ENCODE data around the gene AADACL4. TPM values are rescaled to one million over a fixed set of nuclear protein-coding genes. Genes with fewer than 3 reads are reported as not detected.

AADACL4 gene
- total and polyA plus RNA-seq, 2 donors (not counting 1 experiment from before 2014, with no cell fraction given): not detected

DNA sequence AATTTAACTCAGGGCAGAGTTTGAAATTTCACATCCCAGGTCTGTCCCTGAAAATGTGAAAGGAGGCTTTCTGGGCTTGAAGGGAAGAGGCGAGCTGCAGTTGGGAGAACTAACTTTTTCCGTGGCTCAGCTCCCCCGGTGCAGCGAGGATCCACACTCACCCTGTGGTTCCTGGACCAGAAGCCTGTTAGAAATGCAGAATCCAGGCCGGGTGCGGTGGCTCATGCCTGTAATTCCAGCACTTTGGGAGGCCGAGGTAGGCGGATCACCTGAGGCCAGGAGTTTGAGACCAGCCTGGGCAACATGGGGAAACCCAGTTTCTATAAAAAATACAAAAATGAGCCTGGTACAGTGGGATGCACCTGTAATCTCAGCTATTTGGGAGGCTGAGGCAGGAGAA lies 23.0 kb upstream of the AADACL4 start:
- H4K20me1 ChIP-seq (ENCODE audit: control insufficient read depth, insufficient read depth, low read length, poor library complexity, severe bottlenecking): no peaks in the 10 kb centered on the region
- no peak overlapping the region for H3K4me3 ChIP-seq (ENCODE audit: control extremely low read depth in 1 of 5, extremely low read depth in 1 of 5, insufficient read depth in 1 of 5, low read depth in 2 of 5, low read length in 4 of 5)
- no peak overlapping the region for H3K27ac ChIP-seq (ENCODE audit: low read length in 2 of 2)
- intact Hi-C loops (cut with micrococcal nuclease): loop anchor here (1.0 kb wide), 2 partner anchors 307 to 349 kb away; no protein-coding TSS in a partner anchor
- peaks cover 35% of the 10 kb centered on the region for H3K4me1 Mint-ChIP-seq
- no peak overlapping the region for H3K27ac Mint-ChIP-seq
- H3K9me3 Mint-ChIP-seq (ENCODE audit: insufficient read depth): no peaks in the 10 kb centered on the region
- TF ChIP-seq, protein P1, sequence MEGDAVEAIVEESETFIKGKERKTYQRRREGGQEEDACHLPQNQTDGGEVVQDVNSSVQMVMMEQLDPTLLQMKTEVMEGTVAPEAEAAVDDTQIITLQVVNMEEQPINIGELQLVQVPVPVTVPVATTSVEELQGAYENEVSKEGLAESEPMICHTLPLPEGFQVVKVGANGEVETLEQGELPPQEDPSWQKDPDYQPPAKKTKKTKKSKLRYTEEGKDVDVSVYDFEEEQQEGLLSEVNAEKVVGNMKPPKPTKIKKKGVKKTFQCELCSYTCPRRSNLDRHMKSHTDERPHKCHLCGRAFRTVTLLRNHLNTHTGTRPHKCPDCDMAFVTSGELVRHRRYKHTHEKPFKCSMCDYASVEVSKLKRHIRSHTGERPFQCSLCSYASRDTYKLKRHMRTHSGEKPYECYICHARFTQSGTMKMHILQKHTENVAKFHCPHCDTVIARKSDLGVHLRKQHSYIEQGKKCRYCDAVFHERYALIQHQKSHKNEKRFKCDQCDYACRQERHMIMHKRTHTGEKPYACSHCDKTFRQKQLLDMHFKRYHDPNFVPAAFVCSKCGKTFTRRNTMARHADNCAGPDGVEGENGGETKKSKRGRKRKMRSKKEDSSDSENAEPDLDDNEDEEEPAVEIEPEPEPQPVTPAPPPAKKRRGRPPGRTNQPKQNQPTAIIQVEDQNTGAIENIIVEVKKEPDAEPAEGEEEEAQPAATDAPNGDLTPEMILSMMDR (IDR thresholded peaks at IDR 0.05): no peak
- no peak for TF ChIP-seq EZH2 (IDR thresholded peaks at IDR 0.05; ENCODE audit: borderline replicate concordance, insufficient read depth, low read depth, low read length, poor library complexity, severe bottlenecking)
- no peak overlapping the region for H2AFZ ChIP-seq (ENCODE audit: insufficient read depth, low read depth, low read length, poor library complexity, severe bottlenecking)
- H3K4me1 ChIP-seq (ENCODE audit: control insufficient read depth in 2 of 2, insufficient read depth in 2 of 2, low read length in 2 of 2): peaks cover 29 to 40% of the 10 kb centered on the region in 2 donors
- H3K4me3 Mint-ChIP-seq: no peak overlapping the region
- H3K9me3 ChIP-seq (ENCODE audit: control extremely low read depth in 1 of 3, control insufficient read depth in 2 of 3, insufficient read depth in 1 of 3, low read length in 2 of 3): peaks cover 0 to 6% (median 0%) of the 10 kb centered on the region in 3 donors
- H3K4me2 ChIP-seq (replicated peaks; ENCODE audit: low read depth, low read length, poor library complexity, severe bottlenecking): no peak overlapping the region
- ChIA-PET CTCF (interaction anchor here (1.1 to 4.2 kb wide), 11 partner anchors 8 to 411 kb away, joined by 3 to 50 read pairs (median 5); no protein-coding TSS in a partner anchor), POLR2A (no interaction called here)
- no peaks in the 10 kb centered on the region for H3K36me3 ChIP-seq (replicated peaks in 1 of 2; ENCODE audit: control extremely low read depth in 1 of 2, control insufficient read depth in 1 of 2, extremely low read depth in 1 of 2, insufficient read depth in 2 of 2, low read length in 1 of 2)
- ATAC-seq (ENCODE audit: low read depth): no peak
- no peak overlapping the region for H3K9ac ChIP-seq (ENCODE audit: low read length)
- peaks cover 0 to 40% (median 9%) of the 10 kb centered on the region in 4 experiments for H3K27me3 ChIP-seq (replicated peaks in 1 of 4; ENCODE audit: control extremely low read depth in 1 of 4, control insufficient read depth in 3 of 4, insufficient read depth in 4 of 4, low read length in 3 of 4)
- H3K79me2 ChIP-seq (ENCODE audit: control insufficient read depth, insufficient read depth, low read length): no peaks in the 10 kb centered on the region
- 94% methylated on average over 8 of the region's 8 CpGs for WGBS (ENCODE audit: insufficient coverage)
- no peak for DNase-seq
- H3K27me3 Mint-ChIP-seq: peaks cover 46% of the 10 kb centered on the region

All from B cell (primary cell).